OCI-LY3 (cell line): Measurements from ENCODE around the gene CEACAM8.

ENCODE experiments used
- EZH2phosphoT487 ChIP-seq: fragments of 200-600 bp; shearing (Covaris generic); IDR thresholded peaks from 2 replicates; pipeline ENCODE4 v1.6.1; 2018; ENCODE audit warnings: antibody characterized with exemption, mixed run types, low read depth
- TF ChIP-seq, protein P1 (sequence below): fragments of 200-600, 300-600 bp; sonication (generic); IDR thresholded peaks from 2 replicates; pipeline ENCODE4 v1.5.1; 2014; ENCODE audit warnings: antibody characterized with exemption, low read length, low read depth

DNA sequence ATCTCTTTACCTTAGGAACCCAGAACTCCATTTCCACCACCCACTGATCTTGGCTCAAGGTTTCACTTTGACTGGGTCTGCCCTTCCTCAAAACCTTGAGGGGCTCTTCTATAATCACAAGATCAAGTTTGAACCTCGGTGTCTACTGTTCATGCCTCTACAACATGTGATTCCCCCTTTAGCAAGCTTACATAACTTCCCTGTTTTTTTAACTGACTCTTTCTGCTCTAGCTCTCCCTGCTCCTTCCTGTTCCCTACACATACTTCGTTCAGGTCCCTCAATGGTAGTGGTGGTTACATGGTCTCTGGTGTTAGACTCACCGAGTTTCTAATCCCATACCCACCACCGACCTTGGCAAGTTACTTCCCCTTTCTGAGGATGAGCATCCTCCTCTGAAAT, 26.7 kb downstream of the CEACAM8 start:
- TF ChIP-seq, protein P1, sequence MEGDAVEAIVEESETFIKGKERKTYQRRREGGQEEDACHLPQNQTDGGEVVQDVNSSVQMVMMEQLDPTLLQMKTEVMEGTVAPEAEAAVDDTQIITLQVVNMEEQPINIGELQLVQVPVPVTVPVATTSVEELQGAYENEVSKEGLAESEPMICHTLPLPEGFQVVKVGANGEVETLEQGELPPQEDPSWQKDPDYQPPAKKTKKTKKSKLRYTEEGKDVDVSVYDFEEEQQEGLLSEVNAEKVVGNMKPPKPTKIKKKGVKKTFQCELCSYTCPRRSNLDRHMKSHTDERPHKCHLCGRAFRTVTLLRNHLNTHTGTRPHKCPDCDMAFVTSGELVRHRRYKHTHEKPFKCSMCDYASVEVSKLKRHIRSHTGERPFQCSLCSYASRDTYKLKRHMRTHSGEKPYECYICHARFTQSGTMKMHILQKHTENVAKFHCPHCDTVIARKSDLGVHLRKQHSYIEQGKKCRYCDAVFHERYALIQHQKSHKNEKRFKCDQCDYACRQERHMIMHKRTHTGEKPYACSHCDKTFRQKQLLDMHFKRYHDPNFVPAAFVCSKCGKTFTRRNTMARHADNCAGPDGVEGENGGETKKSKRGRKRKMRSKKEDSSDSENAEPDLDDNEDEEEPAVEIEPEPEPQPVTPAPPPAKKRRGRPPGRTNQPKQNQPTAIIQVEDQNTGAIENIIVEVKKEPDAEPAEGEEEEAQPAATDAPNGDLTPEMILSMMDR: no peak
- no peak for TF ChIP-seq EZH2phosphoT487
